Activated CD4-positive, alpha-beta T cell treated with anti-CD3 and anti-CD28 coated beads, Interleukin-2, amount 10 ng/mL, durations not matched to agents 24 days and 14 days (primary cell): ENCODE results near the gene NCMAP. TPM values are rescaled to one million over a fixed set of nuclear protein-coding genes. Genes with fewer than 3 reads are reported as not detected.
A peak's percentile ranks its signal among the peaks of the same experiment; 100 is the strongest.

Experiments used
- DNase-seq: peaks from one replicate; pipeline ENCODE4 v3.0.0; 2022
- H3K27ac Mint-ChIP-seq: one replicate; pipeline ENCODE4 v1.8.0; 2022; ENCODE audit warnings: mild to moderate bottlenecking, mixed read lengths
- H3K27me3 Mint-ChIP-seq: one replicate; pipeline ENCODE4 v1.8.0; 2022; ENCODE audit warnings: mixed read lengths
- H3K36me3 Mint-ChIP-seq: one replicate; pipeline ENCODE4 v1.8.0; 2022; ENCODE audit warnings: low read depth, mild to moderate bottlenecking, mixed read lengths
- H3K4me1 Mint-ChIP-seq: one replicate; pipeline ENCODE4 v1.8.0; 2021; ENCODE audit warnings: mixed read lengths
- H3K4me3 Mint-ChIP-seq: one replicate; pipeline ENCODE4 v1.8.0; 2022; ENCODE audit warnings: mild to moderate bottlenecking, moderate library complexity, mixed read lengths
- H3K9me3 Mint-ChIP-seq: one replicate; pipeline ENCODE4 v1.8.0; 2021; ENCODE audit warnings: mixed read lengths
- intact Hi-C: fragments of 100-400 bp; cut with micrococcal nuclease; formaldehyde crosslinking; loops from one replicate; pipeline ENCODE4 v1.15.1; 2023
- total RNA-seq: library from RNA; stranded (reverse); gene quantifications from 2 replicates; pipeline ENCODE4 v1.2.3, GENCODE V29; 2022

NCMAP gene
- total RNA-seq, 1 donor from 2014 or later, result not detected

GRCh38 chr1:24636661-24637357 lies 80.9 kb downstream of the NCMAP start:
- intact Hi-C loops, result loop anchor here (5.0 kb wide), 1 partner anchor 50 kb away; no protein-coding TSS in a partner anchor
- no peaks in the 10 kb centered on the region for H3K9me3 Mint-ChIP-seq
- peaks cover 14% of the 10 kb centered on the region for H3K4me1 Mint-ChIP-seq
- H3K36me3 Mint-ChIP-seq, result no peaks in the 10 kb centered on the region
- no peak overlapping the region for H3K4me3 Mint-ChIP-seq
- H3K27me3 Mint-ChIP-seq, result peaks cover 13% of the 10 kb centered on the region
- no peak overlapping the region for H3K27ac Mint-ChIP-seq
- DNase-seq, result no peak

- Mint-ChIP-seq H3K36me3 (peaks cover 7% of the 10 kb centered on the region), H3K27me3 (peaks cover 13% of the 10 kb centered on the region), H3K27ac (no peak overlapping the region), H3K4me3 (no peak overlapping the region), H3K9me3 (no peaks in the 10 kb centered on the region), H3K4me1 (peaks cover 16% of the 10 kb centered on the region)
- intact Hi-C loops, result loop anchor here (5.0 kb wide), 1 partner anchor 52 kb away; no protein-coding TSS in a partner anchor
- no peak for DNase-seq
Observed at GRCh38 chr1:24639094-24639493, 83.2 kb downstream of the NCMAP start.

GRCh38 chr1:24639881-24640280 lies 84.0 kb downstream of the NCMAP start:
- H3K27ac Mint-ChIP-seq, result no peak overlapping the region
- peaks cover 11% of the 10 kb centered on the region for H3K36me3 Mint-ChIP-seq
- H3K27me3 Mint-ChIP-seq, result peaks cover 13% of the 10 kb centered on the region
- DNase-seq, result no peak
- intact Hi-C loops, result loop anchor here (5.0 kb wide), 6 partner anchors 53 to 1273 kb away; partner anchors contain the start of genes NIPAL3, SRSF10 and ZNF436
- no peaks in the 10 kb centered on the region for H3K9me3 Mint-ChIP-seq
- peaks cover 24% of the 10 kb centered on the region for H3K4me1 Mint-ChIP-seq
- no peak overlapping the region for H3K4me3 Mint-ChIP-seq

GRCh38 chr1:24640288-24640687 lies 84.4 kb downstream of the NCMAP start:
- Mint-ChIP-seq H3K4me1 (peaks cover 26% of the 10 kb centered on the region), H3K9me3 (no peaks in the 10 kb centered on the region), H3K36me3 (peaks cover 15% of the 10 kb centered on the region), H3K27me3 (peaks cover 11% of the 10 kb centered on the region), H3K4me3 (peak overlapping the region; percentile 17), H3K27ac (no peak overlapping the region)
- DNase-seq, result no peak
- intact Hi-C loops, result loop anchor here (5.0 kb wide), 5 partner anchors 158 to 1273 kb away; partner anchors contain the start of genes NIPAL3, SRSF10 and ZNF436

- Mint-ChIP-seq H3K4me1 (peaks cover 35% of the 10 kb centered on the region), H3K27me3 (peaks cover 4% of the 10 kb centered on the region)
Observed at GRCh38 chr1:24641646-24642151, 85.8 kb downstream of the NCMAP start.

GRCh38 chr1:24642481-24643362 lies 86.8 kb downstream of the NCMAP start, which contains the start of gene SRRM1:
SRRM1 (plus strand) TSS chr1:24643302; CDS start chr1:24643327, 25 bp downstream.
- peak; percentile 99 for DNase-seq
- Mint-ChIP-seq H3K9me3 (no peaks in the 10 kb centered on the region), H3K4me3 (peak within 1 kb of the TSS; percentile 91), H3K27ac (peak within 1 kb of the TSS; percentile 98), H3K27me3 (no peaks in the 10 kb centered on the region), H3K4me1 (peaks cover 38% of the 10 kb centered on the region), H3K36me3 (peaks cover 35% of the 10 kb centered on the region)
- intact Hi-C loops, result loop anchor here (1.0 to 5.0 kb wide), 8 partner anchors 102 to 1275 kb away; partner anchors contain the start of genes CLIC4, NIPAL3, RSRP1 and SRSF10

More at GRCh38 chr1:24641646-24642151, 85.8 kb downstream of the NCMAP start:
- DNase-seq, result peak; percentile 78
- Mint-ChIP-seq H3K9me3 (no peaks in the 10 kb centered on the region), H3K27ac (peak overlapping the region; percentile 98), H3K36me3 (peaks cover 25% of the 10 kb centered on the region), H3K4me3 (peak overlapping the region; percentile 91)
- intact Hi-C loops, result loop anchor here (2.0 to 5.0 kb wide), 6 partner anchors 101 to 1274 kb away; partner anchors contain the start of genes NIPAL3, SRSF10 and ZNF436

GRCh38 chr1:24643363-24644099 lies 87.6 kb downstream of the NCMAP start:
- H3K9me3 Mint-ChIP-seq, result no peaks in the 10 kb centered on the region

GRCh38 chr1:24644100-24644384 lies 88.2 kb downstream of the NCMAP start:
- no peaks in the 10 kb centered on the region for H3K9me3 Mint-ChIP-seq
- peak overlapping the region; percentile 98 for H3K27ac Mint-ChIP-seq
- no peaks in the 10 kb centered on the region for H3K27me3 Mint-ChIP-seq
- peaks cover 47% of the 10 kb centered on the region for H3K36me3 Mint-ChIP-seq
- peak overlapping the region; percentile 91 for H3K4me3 Mint-ChIP-seq
- no peak for DNase-seq
- intact Hi-C loops, result loop anchor here (5.0 kb wide), 5 partner anchors 162 to 1277 kb away; partner anchors contain the start of genes NIPAL3, SRSF10 and ZNF436
- peaks cover 39% of the 10 kb centered on the region for H3K4me1 Mint-ChIP-seq

More at GRCh38 chr1:24643363-24644099, 87.6 kb downstream of the NCMAP start:
- intact Hi-C loops, result loop anchor here (1.0 to 5.0 kb wide), 8 partner anchors 102 to 1276 kb away; partner anchors contain the start of genes CLIC4, NIPAL3, RSRP1 and SRSF10
- Mint-ChIP-seq H3K27ac (peak overlapping the region; percentile 98), H3K4me1 (peaks cover 38% of the 10 kb centered on the region), H3K36me3 (peaks cover 43% of the 10 kb centered on the region), H3K4me3 (peak overlapping the region; percentile 91), H3K27me3 (no peaks in the 10 kb centered on the region)
- DNase-seq, result no peak

GRCh38 chr1:24648919-24649318 lies 93.0 kb downstream of the NCMAP start:
- peaks cover 36% of the 10 kb centered on the region for H3K4me1 Mint-ChIP-seq
- intact Hi-C loops, result no loop called here
- H3K27ac Mint-ChIP-seq, result no peak overlapping the region
- H3K36me3 Mint-ChIP-seq, result peaks cover 77% of the 10 kb centered on the region
- no peak overlapping the region for H3K4me3 Mint-ChIP-seq
- no peaks in the 10 kb centered on the region for H3K9me3 Mint-ChIP-seq
- DNase-seq, result no peak
- no peaks in the 10 kb centered on the region for H3K27me3 Mint-ChIP-seq

- Mint-ChIP-seq H3K27me3 (no peaks in the 10 kb centered on the region), H3K4me3 (no peak overlapping the region), H3K27ac (no peak overlapping the region), H3K4me1 (peaks cover 27% of the 10 kb centered on the region), H3K9me3 (no peaks in the 10 kb centered on the region), H3K36me3 (peaks cover 78% of the 10 kb centered on the region)
- intact Hi-C loops, result no loop called here
- DNase-seq, result no peak
Observed at GRCh38 chr1:24652382-24652781, 96.5 kb downstream of the NCMAP start.

- intact Hi-C loops, result no loop called here
- H3K36me3 Mint-ChIP-seq, result peaks cover 72% of the 10 kb centered on the region
- no peak for DNase-seq
- H3K27ac Mint-ChIP-seq, result no peak overlapping the region
- no peaks in the 10 kb centered on the region for H3K27me3 Mint-ChIP-seq
- no peak overlapping the region for H3K4me3 Mint-ChIP-seq
- peaks cover 32% of the 10 kb centered on the region for H3K4me1 Mint-ChIP-seq
- H3K9me3 Mint-ChIP-seq, result no peaks in the 10 kb centered on the region
Observed at GRCh38 chr1:24654010-24654409, 98.1 kb downstream of the NCMAP start.

GRCh38 chr1:24656046-24656445 lies 100.2 kb downstream of the NCMAP start:
- Mint-ChIP-seq H3K27ac (no peak overlapping the region), H3K4me3 (no peak overlapping the region), H3K4me1 (peaks cover 33% of the 10 kb centered on the region), H3K9me3 (no peaks in the 10 kb centered on the region), H3K36me3 (peaks cover 69% of the 10 kb centered on the region), H3K27me3 (no peaks in the 10 kb centered on the region)
- DNase-seq, result no peak
- intact Hi-C loops, result no loop called here

GRCh38 chr1:24657781-24658180 lies 101.9 kb downstream of the NCMAP start:
- intact Hi-C loops, result no loop called here
- Mint-ChIP-seq H3K27ac (no peak overlapping the region), H3K27me3 (no peaks in the 10 kb centered on the region), H3K4me1 (peaks cover 31% of the 10 kb centered on the region), H3K36me3 (peaks cover 69% of the 10 kb centered on the region), H3K9me3 (no peaks in the 10 kb centered on the region), H3K4me3 (no peak overlapping the region)
- DNase-seq, result no peak
